Measurements from ENCODE around the gene SENP5. TPM values are rescaled to one million over a fixed set of nuclear protein-coding genes. Genes with fewer than 3 reads are reported as not detected.
"Not testable (repeated sequence)": the region's sequence is repeated elsewhere in the genome, so short reads cannot be mapped to it uniquely, and the experiment has no call there.

Gene SENP5, protein sequence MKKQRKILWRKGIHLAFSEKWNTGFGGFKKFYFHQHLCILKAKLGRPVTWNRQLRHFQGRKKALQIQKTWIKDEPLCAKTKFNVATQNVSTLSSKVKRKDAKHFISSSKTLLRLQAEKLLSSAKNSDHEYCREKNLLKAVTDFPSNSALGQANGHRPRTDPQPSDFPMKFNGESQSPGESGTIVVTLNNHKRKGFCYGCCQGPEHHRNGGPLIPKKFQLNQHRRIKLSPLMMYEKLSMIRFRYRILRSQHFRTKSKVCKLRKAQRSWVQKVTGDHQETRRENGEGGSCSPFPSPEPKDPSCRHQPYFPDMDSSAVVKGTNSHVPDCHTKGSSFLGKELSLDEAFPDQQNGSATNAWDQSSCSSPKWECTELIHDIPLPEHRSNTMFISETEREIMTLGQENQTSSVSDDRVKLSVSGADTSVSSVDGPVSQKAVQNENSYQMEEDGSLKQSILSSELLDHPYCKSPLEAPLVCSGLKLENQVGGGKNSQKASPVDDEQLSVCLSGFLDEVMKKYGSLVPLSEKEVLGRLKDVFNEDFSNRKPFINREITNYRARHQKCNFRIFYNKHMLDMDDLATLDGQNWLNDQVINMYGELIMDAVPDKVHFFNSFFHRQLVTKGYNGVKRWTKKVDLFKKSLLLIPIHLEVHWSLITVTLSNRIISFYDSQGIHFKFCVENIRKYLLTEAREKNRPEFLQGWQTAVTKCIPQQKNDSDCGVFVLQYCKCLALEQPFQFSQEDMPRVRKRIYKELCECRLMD
- 15.8 TPM for total RNA-seq
- long read RNA-seq, full-length matches to known transcripts, result 1 of 2 reads
- long read RNA-seq, partial matches to known transcripts, result 0 of 2 reads
- long read RNA-seq, other reads (novel, unspliced or antisense), result 1 of 2 reads

DNA sequence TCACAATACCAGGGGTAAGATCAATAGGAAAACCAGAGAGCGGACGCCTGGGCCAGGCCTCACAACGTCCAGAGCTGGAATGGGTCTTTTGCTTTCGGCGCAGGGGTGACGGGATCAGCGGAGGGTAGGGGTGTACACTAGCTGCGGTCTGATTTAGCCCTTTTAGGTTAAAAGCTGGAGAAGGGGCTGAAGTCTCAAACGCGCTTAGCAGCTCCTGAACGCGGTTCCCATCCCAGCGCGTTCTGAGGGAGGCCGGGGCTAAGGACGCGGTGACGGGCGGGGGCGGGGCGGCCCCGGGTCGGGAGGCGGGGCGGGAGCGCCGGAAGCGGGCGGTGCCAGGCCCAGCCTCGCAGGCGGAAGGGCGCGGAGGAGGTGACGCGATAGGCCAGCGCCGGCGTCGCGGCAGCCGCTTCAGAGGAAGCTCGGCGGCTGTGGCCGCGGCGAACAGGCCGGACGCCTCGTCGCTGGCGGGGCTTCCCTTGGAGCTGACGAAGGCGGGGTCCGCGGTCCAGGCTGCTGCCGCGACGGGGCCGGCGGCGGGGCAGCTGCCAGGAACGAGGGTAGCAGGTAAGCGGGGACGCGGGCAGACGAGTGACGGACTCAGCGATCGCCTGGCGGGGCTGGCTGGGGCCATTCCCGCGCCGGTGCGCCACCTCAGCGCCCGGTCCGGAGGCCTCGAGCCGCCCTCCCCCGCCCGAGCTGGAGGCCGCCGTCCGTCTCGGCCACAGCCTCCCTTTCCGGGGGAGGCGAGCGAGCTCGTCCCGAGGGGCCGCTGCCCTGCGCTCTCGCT, at the start of gene SENP5:
TSS of gene SENP5 (plus strand) at position 414 of the 790 bp plus-strand sequence. CDS start 17,262 bp downstream, outside the sequence.
- DNase-seq (ENCODE audit: missing footprints) (peak; percentile 96), ATAC-seq (peak; percentile 99)
- intact Hi-C loops (cut with DNase I), result loop anchor here (2.0 kb wide), 1 partner anchor 75 kb away; the partner anchor contains the start of gene NCBP2

DNA sequence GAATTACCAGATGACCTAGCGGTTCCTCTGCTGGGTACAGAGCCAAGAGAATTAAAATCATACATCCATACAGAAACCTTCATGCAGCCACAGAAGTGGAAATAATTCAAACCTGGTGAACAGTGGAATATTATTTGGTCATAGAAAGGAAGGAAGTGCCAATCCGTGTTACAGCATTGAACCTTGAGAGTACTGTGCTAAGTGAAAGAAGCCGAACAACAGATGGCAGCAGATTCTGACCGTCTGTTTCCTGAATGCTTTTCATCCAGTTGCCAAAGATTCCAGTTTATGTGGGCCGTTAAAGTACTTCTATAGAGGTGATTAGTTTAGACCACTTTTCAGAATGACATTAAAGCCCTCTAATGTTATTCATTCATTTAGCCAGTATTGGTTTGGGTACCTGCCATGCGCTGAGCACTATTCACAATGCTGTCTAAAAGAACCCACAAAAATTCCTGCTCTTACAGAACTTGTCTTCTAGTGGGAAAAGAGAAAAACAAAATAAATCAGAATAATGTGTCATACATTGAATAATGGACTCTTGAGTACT, 45.8 kb upstream of the SENP5 start:
- ATAC-seq (no peak), DNase-seq (ENCODE audit: missing footprints) (no peak)
- intact Hi-C loops (cut with DNase I), result no loop called here

- DNase-seq (ENCODE audit: missing footprints); intact Hi-C loops (cut with DNase I); ATAC-seq: not testable (repeated sequence)
Observed at GRCh38 chr3:196829651-196830050, 38.1 kb upstream of the SENP5 start.

- no peak for DNase-seq (ENCODE audit: missing footprints)
- intact Hi-C loops (cut with DNase I), result no loop called here
- ATAC-seq, result no peak
Observed at GRCh38 chr3:196835086-196835485, 32.6 kb upstream of the SENP5 start.

GRCh38 chr3:196836626-196837025, 31.1 kb upstream of the SENP5 start:
- intact Hi-C loops (cut with DNase I); ATAC-seq; DNase-seq (ENCODE audit: missing footprints): not testable (repeated sequence)

DNA sequence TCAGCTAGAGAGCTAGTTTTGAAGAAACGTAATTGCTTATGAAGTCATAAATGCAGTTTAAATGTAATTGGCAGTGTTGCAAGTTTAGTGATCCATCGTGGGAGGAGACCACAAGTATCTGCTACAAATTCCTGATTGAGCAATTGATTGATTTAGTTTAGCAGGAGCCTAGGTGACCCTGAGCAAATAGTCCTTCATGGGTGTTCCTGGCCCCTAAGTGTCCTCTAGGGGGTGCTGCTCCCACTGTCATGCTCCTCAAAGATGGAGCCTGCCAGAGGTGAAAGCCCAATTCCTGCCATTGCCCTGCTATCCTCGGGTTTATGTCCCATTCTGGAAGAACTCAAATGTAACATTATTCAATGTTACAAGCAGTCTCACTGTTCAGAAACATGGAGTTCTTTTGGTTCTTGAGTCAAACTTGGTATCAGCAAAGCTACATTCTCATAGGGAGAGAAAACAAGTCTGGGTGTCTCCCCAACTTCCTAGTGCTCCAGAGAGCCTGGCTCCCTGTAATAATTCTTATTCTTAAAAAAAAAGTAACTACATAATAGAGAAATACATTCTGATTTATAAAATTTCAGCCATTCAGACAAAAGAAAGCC, 29.8 kb upstream of the SENP5 start:
- no peak for DNase-seq (ENCODE audit: missing footprints)
- intact Hi-C loops (cut with DNase I), result loop anchor here (2.0 kb wide), 1 partner anchor 133 kb away; no protein-coding TSS in a partner anchor

GRCh38 chr3:196839351-196839750, 28.4 kb upstream of the SENP5 start:
- not testable (repeated sequence) for ATAC-seq
- intact Hi-C loops (cut with DNase I), result loop anchor here (2.0 kb wide), 1 partner anchor 131 kb away; no protein-coding TSS in a partner anchor

More for the DNA sequence above, 29.8 kb upstream of the SENP5 start:
- ATAC-seq, result peak; percentile 54

DNA sequence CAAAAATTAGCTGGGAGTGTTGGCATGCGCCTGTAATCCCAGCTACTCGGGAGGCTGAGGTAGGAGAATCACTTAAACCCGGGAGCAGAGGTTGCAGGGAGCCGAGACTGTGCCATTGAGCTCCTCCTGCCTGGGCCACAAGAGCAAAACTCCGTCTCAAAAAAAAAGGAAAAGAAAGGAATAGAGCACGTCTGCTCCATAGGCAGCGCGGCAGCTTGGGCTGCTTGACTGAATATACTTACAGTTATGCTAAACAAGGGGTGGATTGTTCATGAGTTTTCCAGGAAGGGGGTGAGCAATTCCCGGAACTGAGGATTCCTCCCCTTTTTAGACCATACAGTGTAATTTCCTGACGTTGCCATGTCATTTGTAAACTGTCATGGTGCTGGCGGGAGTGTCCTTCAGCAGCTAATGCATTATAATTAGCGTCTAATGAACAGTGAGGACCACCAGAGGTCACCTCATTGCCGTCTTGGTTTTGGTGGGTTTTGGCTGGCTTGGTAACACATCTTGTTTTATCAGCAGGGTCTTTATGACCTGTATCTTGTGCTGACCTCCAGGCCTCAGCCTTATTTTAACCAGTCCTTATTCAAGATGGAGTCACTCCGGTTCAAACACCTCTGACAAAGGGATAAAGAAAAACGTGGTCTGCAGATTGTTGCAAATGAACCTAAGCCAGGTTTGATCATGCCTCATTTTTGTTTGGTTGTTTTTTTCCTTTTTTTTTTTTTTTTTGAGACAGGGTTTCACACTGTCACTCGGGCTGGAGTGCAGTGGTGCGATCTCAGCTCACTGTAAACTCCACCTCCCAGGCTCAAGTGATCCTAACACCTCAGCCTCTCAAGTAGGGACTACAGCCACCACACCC, 24.9 kb upstream of the SENP5 start:
- no peak for ATAC-seq
- no peak for DNase-seq (ENCODE audit: missing footprints)
- intact Hi-C loops (cut with DNase I), result no loop called here

More at GRCh38 chr3:196839351-196839750, 28.4 kb upstream of the SENP5 start:
- DNase-seq (ENCODE audit: missing footprints), result not testable (repeated sequence)

GRCh38 chr3:196843435-196844110, 24.1 kb upstream of the SENP5 start:
- intact Hi-C loops (cut with DNase I), result no loop called here
- no peak for ATAC-seq

GRCh38 chr3:196844235-196845219, 23.2 kb upstream of the SENP5 start:
- DNase-seq (ENCODE audit: missing footprints); ATAC-seq; intact Hi-C loops (cut with DNase I): not testable (repeated sequence)

More at GRCh38 chr3:196843435-196844110, 24.1 kb upstream of the SENP5 start:
- no peak for DNase-seq (ENCODE audit: missing footprints)

DNA sequence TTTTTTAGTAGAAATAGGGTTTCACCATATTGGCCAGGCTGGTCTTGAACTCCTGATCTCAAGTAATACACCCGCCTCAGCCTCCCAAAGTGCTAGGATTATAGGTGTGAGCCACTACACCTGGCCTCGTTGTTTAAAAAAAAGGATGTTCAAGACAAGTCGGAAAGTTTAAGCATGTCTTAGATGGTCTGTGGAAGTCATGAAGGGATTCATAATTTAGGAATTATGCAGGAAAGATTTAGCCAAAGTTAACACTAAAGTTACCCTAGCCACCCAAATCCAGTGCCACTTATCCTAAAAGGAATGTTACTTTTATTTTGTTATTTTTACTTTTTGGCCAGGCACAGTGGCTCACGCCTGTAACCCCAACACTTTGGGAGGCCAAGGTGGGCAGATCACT, 19.3 kb upstream of the SENP5 start:
- ATAC-seq; intact Hi-C loops (cut with DNase I); DNase-seq (ENCODE audit: missing footprints): not testable (repeated sequence)

GRCh38 chr3:196849180-196849741, 18.5 kb upstream of the SENP5 start:
- no peak for DNase-seq (ENCODE audit: missing footprints)
- intact Hi-C loops (cut with DNase I), result no loop called here
- ATAC-seq, result no peak

DNA sequence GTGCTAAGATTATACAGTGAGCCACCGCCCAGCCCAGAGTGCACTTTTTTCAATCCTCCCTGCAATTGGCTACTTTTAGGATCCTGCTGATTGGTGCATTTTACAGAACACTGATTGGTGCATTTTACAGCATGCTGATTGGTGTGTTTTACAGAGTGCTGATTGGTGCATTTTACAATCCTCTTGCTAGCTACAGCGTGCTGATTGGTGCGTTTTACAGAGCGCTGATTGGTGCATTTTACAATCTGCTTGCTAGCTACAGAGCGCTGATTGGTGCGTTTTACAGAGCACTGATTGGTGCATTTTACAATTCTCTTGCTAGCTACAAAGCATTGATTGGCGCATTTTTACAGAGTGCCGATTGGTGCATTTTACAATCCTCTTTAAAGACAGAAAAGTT, 4.7 kb upstream of the SENP5 start:
- ATAC-seq; intact Hi-C loops (cut with DNase I): not testable (repeated sequence)

DNA sequence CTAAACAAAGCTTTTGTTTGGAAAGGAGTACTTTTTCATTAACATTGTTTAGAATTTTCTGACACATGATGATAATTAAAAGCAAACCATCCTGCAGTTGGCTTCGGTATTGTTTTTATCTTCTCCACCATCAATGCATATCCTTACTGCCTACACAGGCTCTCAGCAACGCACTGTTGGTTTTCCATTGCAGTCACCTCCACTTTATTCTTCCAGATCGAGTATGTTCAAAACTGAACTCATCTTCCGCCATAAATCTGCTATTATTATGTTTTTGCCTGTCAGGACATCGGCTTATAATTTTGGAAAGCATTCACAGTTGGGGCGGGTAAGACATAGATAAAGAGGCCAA, 589 bp upstream of the SENP5 start:
- ATAC-seq (no peak), DNase-seq (ENCODE audit: missing footprints) (no peak)
- intact Hi-C loops (cut with DNase I), result loop anchor here (2.0 kb wide), 1 partner anchor 76 kb away; the partner anchor contains the start of gene NCBP2

More for the DNA sequence above, 4.7 kb upstream of the SENP5 start:
- DNase-seq (ENCODE audit: missing footprints), result not testable (repeated sequence)

DNA sequence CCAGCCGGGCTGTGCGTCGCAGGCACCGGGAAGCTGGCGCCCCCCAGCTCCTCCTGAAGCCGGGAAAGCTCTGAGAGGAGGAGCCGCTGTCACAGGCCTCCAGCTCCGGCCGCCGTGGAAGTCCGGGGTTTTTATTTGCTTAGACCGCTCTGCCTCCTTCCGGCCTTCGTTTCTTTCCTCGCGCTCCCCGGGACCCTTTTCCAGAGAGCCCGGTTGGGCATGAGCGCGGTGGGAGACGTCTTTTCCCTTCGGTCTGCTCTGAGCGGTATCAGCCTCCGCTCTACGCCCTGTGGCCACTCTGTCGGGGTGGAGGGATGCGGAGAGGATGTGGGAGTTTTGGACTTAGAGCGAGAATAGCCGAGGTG, 559 bp downstream of the SENP5 start:
- ATAC-seq, result peak; percentile 1
- DNase-seq (ENCODE audit: missing footprints), result no peak
- intact Hi-C loops (cut with DNase I), result no loop called here
